Loucy (cell line): ENCODE measurements around the gene CNTRL.

ENCODE experiments used
- H2AFZ ChIP-seq: fragments of 200-600 bp; sonication (generic); 2 replicates; pipeline ENCODE4 v1.6.0; 2016; ENCODE audit warnings: antibody characterized with exemption, mild to moderate bottlenecking, low read length, moderate library complexity
- H3F3A ChIP-seq: fragments of 200-600 bp; 2 replicates; pipeline ENCODE4 v1.6.0; 2016; ENCODE audit warnings: antibody characterized with exemption, low read depth, mild to moderate bottlenecking
- H3K27me3 ChIP-seq: fragments of 200-600 bp; sonication (generic); 2 replicates; pipeline ENCODE4 v1.6.1; 2014; ENCODE audit warnings: low read length, mild to moderate bottlenecking; ENCODE audit not compliant: insufficient read depth, poor library complexity, severe bottlenecking
- H3K36me3 ChIP-seq: fragments of 200-600 bp; sonication (generic); 2 replicates; pipeline ENCODE4 v1.6.1; 2016; ENCODE audit warnings: low read length; ENCODE audit not compliant: insufficient read depth
- H3K4me1 ChIP-seq: fragments of 200-600 bp; sonication (generic); 2 replicates; pipeline ENCODE4 v1.5.1; 2014; ENCODE audit warnings: low read length, mild to moderate bottlenecking; ENCODE audit not compliant: insufficient read depth, poor library complexity, severe bottlenecking
- H3K4me2 ChIP-seq: fragments of 200-600 bp; sonication (generic); 2 replicates; pipeline ENCODE4 v1.6.0; 2014; ENCODE audit warnings: antibody characterized with exemption, low read length, low read depth, mild to moderate bottlenecking; ENCODE audit not compliant: poor library complexity, severe bottlenecking
- H3K4me3 ChIP-seq: fragments of 200-600 bp; sonication (generic); 2 replicates; pipeline ENCODE4 v1.5.1; 2014; ENCODE audit warnings: low read length, mild to moderate bottlenecking, mixed read lengths; ENCODE audit not compliant: poor library complexity, severe bottlenecking
- H3K79me2 ChIP-seq: fragments of 200-600 bp; sonication (generic); 2 replicates; pipeline ENCODE4 v1.6.1; 2014; ENCODE audit warnings: low read length; ENCODE audit not compliant: insufficient read depth
- H3K9ac ChIP-seq: fragments of 200-600 bp; sonication (generic); 2 replicates; pipeline ENCODE4 v1.6.0; 2014; ENCODE audit warnings: mild to moderate bottlenecking, low read depth, low read length, moderate library complexity; ENCODE audit not compliant: poor library complexity, severe bottlenecking
- H3K9me2 ChIP-seq: fragments of 200-600 bp; sonication (generic); replicated peaks from 2 replicates; pipeline ENCODE4 v1.6.1; 2016; ENCODE audit warnings: low read depth, low read length, mixed read lengths
- H3K9me3 ChIP-seq: fragments of 200-600 bp; sonication (generic); 2 replicates; pipeline ENCODE4 v1.6.1; 2014; ENCODE audit warnings: mild to moderate bottlenecking, antibody characterized with exemption, low read length, low read depth; ENCODE audit not compliant: insufficient read depth
- H4K20me1 ChIP-seq: fragments of 200-600 bp; sonication (generic); 2 replicates; pipeline ENCODE4 v1.6.0; 2014; ENCODE audit warnings: antibody characterized with exemption, low read length, mild to moderate bottlenecking; ENCODE audit not compliant: insufficient read depth, poor library complexity, severe bottlenecking
- EZH2phosphoT487 ChIP-seq: fragments of 200-600 bp; IDR thresholded peaks from 2 replicates; pipeline ENCODE4 v1.6.1; 2018; ENCODE audit warnings: antibody characterized with exemption, mild to moderate bottlenecking, moderate library complexity, borderline replicate concordance
- TF ChIP-seq, protein P1 (sequence below): fragments of 200-600 bp; sonication (generic); conservative IDR thresholded peaks from 2 replicates; pipeline ENCODE4 v1.5.1; 2014; ENCODE audit warnings: mild to moderate bottlenecking, antibody characterized with exemption, low read length

The CNTRL gene

DNA sequence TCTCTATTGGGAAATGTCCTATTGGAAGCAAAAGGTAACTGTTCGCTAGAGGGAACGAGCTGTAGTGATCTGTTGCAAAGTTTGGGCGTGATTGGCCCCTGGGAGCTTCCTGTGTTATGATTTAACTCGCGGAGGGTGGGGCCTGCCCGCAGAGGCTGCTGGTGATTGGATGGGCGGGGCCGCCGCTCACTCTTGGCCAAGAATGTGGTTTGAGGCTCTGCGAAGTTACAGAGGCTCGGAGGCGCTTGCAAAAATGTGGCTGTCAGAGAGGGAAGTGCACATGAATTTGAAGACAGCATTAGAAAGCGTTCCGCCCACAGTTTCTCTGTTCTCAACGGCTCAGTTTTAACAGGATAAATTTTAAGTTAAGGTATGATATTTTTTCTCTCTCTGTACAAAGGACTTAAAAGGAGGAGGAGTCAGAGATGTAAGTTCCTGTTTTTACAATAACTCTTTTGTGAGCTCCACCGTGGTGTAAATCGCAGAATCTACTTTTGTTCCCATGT is 46.9 kb downstream of the CNTRL start:
- H2AFZ ChIP-seq, result peak overlapping the region; percentile 58; the same call in 1 of the 2 replicates
- no peaks in the 10 kb centered on the region for H4K20me1 ChIP-seq
- TF ChIP-seq, protein P1, sequence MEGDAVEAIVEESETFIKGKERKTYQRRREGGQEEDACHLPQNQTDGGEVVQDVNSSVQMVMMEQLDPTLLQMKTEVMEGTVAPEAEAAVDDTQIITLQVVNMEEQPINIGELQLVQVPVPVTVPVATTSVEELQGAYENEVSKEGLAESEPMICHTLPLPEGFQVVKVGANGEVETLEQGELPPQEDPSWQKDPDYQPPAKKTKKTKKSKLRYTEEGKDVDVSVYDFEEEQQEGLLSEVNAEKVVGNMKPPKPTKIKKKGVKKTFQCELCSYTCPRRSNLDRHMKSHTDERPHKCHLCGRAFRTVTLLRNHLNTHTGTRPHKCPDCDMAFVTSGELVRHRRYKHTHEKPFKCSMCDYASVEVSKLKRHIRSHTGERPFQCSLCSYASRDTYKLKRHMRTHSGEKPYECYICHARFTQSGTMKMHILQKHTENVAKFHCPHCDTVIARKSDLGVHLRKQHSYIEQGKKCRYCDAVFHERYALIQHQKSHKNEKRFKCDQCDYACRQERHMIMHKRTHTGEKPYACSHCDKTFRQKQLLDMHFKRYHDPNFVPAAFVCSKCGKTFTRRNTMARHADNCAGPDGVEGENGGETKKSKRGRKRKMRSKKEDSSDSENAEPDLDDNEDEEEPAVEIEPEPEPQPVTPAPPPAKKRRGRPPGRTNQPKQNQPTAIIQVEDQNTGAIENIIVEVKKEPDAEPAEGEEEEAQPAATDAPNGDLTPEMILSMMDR, result no peak; the same call in 1 of the 2 replicates
- no peak for TF ChIP-seq EZH2phosphoT487
- peak overlapping the region; percentile 80 for H3K4me2 ChIP-seq
- peak overlapping the region; percentile 72 for H3K4me3 ChIP-seq
- H3K9me3 ChIP-seq, result no peaks in the 10 kb centered on the region
- H3K9ac ChIP-seq, result peak overlapping the region; percentile 78
- peaks cover 35% of the 10 kb centered on the region for H3K4me1 ChIP-seq
- H3F3A ChIP-seq, result 0 out of 2 replicates have a peak, but pooled peaks cover 2% of the 10 kb centered on the region
- peaks cover 44% of the 10 kb centered on the region for H3K79me2 ChIP-seq
- H3K9me2 ChIP-seq, result no peaks in the 10 kb centered on the region
- H3K27me3 ChIP-seq, result no peaks in the 10 kb centered on the region
- peaks cover 30% of the 10 kb centered on the region; the same call in 1 of the 2 replicates for H3K36me3 ChIP-seq

DNA sequence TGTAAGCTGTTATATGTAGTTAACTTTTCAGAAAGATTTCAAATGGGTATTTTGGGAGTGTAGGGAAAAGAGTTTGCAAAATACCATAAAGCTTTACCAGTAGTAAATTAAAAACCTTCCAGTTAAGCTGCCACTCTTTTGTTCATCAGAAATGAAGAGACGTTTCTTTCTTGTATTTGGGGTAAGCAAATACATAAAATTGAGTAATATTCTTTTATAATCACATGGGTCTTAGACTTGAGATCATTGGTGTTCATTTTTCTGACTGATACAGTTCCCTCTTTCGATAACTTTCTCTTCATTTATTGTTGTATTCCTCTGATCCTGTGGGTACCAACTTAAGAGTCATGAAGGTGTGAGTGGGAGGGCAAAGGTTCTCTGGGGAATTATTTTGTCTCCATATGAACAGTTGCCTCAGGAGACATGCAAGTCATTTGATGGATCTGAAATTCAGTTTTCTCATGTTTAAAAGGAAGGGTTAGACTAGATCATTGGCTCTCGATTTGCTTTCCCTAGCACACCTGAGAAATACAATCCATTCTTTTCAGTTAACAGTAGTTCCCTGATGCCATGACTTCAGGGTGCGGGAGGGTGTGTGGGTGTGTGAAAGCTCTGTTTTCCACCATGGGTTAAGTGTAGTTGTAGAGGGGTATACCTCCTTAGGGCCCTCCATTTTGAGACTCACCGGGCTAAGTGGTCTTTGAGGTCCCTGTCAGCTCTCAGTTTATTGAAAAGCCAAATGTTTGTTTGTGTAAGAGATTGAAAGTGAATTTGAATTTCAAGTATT is 47.7 kb downstream of the CNTRL start:
- Histone ChIP-seq H3K9me3 (no peaks in the 10 kb centered on the region), H3K4me3 (peak overlapping the region; percentile 72), H2AFZ (no peak overlapping the region), H3K36me3 (peaks cover 38% of the 10 kb centered on the region; the same call in 1 of the 2 replicates), H3K27me3 (no peaks in the 10 kb centered on the region), H3K4me1 (peaks cover 35% of the 10 kb centered on the region), H3K9ac (peak overlapping the region; percentile 78), H4K20me1 (no peaks in the 10 kb centered on the region), H3K79me2 (peaks cover 51% of the 10 kb centered on the region), H3K9me2 (no peaks in the 10 kb centered on the region), H3K4me2 (peak overlapping the region; percentile 80), H3F3A (0 out of 2 replicates have a peak, but pooled peaks cover 2% of the 10 kb centered on the region)
- no peak for TF ChIP-seq EZH2phosphoT487
- TF ChIP-seq, protein P1, result no peak

- Histone ChIP-seq H3K4me2 (peak overlapping the region; percentile 60), H3K9me3 (no peaks in the 10 kb centered on the region), H3K9me2 (no peaks in the 10 kb centered on the region), H3K9ac (peak overlapping the region; percentile 40), H3K79me2 (peaks cover 51% of the 10 kb centered on the region), H3K4me3 (peak overlapping the region; percentile 49), H3K4me1 (peaks cover 35% of the 10 kb centered on the region), H4K20me1 (no peaks in the 10 kb centered on the region), H2AFZ (no peak overlapping the region), H3K36me3 (peaks cover 33% of the 10 kb centered on the region; the same call in 1 of the 2 replicates), H3F3A (no peaks in the 10 kb centered on the region), H3K27me3 (no peaks in the 10 kb centered on the region)
- TF ChIP-seq, protein P1, result no peak
- no peak for TF ChIP-seq EZH2phosphoT487
Observed at GRCh38 chr9:121123816-121124535, 49.2 kb downstream of the CNTRL start.
